ENCODE results near the gene ZBTB22.

ZBTB22 gene

DNA sequence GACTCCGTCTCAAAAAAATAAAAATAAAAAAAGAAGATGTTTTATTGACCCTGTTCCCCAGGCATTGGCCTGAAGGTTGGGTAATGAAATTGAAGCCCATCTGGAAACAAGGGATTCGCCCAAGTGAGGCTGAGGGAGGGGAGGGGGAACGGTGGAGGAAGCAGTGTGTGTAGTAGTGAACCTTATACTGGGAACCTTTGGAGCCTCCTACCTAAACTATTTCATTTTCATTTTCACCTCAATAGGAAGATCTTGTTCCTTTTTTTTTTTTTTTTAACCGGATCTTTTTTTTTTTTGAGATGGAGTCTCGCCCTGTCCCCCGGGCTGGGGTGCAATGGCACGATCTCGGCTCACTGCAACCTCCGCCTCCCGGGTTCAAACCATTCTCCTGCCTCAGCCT is 13.2 kb upstream of the ZBTB22 start:
- DNase-seq (ENCODE audit: low read depth in 3 of 3): no peak

DNA sequence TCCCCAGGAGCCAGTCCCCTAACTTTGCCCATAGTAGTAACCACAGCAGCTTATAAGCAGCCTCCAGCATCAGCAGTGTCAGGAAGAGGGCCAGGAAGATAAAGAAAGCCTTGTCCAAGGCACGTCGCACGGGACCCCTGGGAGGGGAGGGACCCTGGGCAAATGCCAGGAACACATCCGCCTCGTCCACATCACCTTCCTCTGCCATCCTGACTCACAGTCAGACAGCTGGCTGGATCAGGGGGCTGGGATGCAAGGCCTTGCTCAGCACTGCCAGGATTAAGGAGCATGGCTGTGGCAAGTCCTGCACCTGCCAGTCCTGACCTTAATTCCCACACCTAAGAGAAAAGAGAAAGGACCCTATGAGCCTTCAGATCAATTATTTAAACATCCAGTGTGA is 11.5 kb upstream of the ZBTB22 start:
- no peak for DNase-seq (ENCODE audit: low read depth in 3 of 3)

DNA sequence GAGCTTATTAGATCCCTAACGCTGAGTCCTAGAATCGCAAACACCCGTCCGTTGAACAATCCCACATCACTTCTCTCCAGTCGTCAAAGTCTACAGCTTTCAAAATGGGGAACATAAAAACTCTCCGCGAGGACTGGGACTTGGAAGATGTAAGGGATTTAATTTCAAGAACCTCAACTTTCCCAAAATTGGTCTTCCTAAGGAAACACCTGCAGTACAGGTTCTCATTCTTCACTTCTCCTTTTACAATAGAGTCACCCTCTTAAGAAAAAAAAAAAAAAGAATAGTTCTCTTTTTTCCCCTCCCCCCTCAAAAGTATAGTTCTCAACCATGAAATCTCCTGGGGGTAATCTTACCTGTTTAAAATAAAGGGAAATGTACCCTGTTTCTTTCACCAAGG is 6.6 kb upstream of the ZBTB22 start:
- no peak for DNase-seq (ENCODE audit: low read depth in 3 of 3)

DNA sequence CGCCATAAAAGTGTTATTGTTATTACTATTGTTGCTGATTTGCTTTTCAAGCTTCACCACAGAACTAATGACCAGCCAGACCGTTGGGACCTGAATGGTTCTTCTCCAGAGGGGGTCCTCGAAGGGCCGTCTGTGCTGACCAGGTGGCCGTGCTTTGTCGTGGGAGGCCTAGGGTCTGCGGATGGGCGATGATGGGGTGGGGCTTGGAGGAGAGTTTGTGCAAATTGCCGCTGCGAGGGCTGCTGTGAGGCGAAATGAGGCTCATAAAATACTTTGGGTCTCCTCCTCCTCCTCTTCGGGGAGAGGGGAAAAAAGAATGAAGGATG is 6.0 kb upstream of the ZBTB22 start:
- no peak for DNase-seq (ENCODE audit: low read depth in 3 of 3)

DNA sequence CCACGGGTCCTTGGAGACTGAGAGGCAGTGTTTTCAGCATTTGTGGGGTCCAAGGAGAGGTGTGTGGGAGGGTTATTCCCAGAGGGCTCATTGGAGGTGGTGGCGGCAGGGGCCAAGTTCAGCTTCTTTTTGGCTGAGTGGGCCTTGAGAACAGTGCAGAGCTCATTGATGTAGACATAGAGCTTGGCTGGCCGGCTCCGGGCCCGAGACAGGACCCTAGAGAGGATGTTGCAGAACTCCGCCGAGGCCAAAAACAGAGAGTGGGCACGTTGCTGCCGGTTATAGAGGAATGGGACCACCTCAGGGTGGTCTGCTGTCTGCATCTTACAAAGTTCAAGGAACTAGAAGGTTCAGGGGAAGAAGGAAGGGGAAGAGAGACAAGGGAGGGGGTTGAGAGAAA is 3.7 kb upstream of the ZBTB22 start:
- DNase-seq (ENCODE audit: low read depth in 3 of 3): no peak

DNA sequence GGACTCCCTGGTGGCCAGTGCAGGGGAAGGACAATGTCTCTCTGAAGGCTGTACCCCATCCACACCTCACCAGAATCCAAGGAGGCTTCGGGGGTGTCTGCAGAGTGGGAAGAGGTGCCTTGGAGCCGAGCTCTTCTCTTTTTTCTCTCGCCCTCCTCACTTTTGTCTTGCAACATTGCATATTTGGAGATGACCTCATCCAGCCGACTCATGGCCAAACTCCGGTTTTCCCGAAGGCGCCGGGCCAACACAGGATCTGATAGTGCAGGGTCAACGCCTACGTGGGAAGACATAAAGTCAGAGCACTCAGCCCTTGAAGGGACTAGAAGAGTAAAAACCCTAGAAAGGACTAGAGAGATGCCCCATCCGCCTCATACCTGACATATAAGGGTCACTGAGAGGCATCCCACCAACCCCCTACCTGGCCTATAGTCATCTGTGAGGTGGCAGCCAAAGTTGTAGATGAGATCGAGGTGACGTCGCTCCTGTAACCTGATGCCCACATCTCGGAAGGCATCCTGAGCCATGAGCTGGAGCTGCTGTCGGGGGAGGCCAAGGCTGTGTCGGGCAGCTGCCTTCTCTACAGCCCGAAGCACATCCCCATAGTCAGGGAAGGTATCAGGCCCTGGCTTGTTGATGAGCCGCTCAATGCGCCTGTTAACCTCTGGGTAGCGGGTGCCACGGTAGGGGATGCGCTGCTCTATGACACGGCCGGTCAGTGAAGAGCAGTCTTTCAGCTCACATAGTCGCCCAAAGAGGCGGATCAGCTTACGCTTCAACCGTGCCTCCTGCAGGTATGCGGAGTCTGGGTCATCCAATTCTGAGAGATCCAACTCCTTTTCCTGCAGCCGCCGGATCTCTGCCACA is 3.0 kb upstream of the ZBTB22 start:
- DNase-seq (ENCODE audit: low read depth in 3 of 3): no peak

DNA sequence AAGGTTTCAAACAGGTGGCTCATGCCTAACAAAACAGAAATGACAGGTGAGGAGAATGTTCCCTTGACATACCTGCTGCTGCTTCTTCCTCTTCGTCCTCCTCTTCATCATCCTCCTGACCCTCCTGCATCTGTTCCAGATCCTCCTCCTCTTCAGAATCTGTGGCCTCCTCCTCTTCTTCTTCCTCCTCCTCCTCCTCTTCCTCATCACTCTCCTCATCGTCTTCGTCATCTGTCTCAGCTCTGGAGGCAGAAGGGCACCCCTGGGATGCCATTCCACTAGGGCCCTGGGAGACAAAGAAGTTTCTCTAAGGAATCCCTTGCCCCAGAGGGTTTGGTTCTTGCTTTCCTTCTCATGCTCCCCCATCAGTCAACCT is 2.4 kb upstream of the ZBTB22 start:
- no peak for DNase-seq (ENCODE audit: low read depth in 3 of 3)

DNA sequence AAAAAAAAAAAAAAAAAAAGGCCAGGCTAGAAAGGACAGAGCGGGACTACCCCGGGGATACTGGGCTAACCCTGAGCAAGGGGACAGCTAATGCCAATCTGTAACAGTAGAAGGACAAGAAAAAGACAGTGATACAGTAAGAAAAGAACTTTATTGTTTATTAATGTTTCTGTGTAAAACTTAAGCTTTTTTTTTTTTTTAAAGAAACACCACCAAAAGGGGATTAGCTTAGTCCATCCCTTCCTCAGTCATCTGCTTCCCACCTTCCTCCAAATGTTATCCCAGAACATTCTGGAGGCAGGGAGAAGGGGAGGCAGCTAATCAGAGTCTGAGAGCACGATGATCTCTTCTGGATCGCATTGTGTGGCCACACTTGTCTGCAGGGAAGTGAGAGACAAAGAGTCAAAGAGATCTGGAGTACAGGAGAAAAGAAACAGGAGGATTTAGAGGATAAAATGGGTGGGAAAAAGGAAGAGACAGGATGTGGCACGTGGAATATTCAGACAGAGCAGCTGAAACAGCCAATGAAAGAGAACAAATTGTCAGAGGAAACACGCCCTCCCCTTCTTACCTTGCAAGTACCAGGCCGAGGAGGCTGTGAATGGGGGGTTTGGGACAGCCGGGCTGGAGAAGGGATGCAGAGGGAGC is 1.0 kb upstream of the ZBTB22 start:
- DNase-seq (ENCODE audit: low read depth in 3 of 3): no peak

DNA sequence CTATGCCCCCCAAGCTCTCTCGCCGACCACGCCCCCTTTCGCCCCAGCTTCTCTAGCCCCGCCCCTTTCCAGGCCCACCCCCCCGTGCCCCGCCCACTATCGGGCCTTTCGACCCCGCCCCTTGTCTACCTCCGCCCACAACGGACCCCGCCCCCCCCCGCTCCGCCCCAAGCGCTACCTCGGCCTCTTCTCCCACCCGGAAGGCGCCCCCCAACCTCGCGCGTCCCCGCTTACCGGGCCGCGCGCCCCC is 200 bp downstream of the ZBTB22 start:
- peak in 1 of 3 donors; percentile 74 for DNase-seq (ENCODE audit: low read depth in 3 of 3)

DNA sequence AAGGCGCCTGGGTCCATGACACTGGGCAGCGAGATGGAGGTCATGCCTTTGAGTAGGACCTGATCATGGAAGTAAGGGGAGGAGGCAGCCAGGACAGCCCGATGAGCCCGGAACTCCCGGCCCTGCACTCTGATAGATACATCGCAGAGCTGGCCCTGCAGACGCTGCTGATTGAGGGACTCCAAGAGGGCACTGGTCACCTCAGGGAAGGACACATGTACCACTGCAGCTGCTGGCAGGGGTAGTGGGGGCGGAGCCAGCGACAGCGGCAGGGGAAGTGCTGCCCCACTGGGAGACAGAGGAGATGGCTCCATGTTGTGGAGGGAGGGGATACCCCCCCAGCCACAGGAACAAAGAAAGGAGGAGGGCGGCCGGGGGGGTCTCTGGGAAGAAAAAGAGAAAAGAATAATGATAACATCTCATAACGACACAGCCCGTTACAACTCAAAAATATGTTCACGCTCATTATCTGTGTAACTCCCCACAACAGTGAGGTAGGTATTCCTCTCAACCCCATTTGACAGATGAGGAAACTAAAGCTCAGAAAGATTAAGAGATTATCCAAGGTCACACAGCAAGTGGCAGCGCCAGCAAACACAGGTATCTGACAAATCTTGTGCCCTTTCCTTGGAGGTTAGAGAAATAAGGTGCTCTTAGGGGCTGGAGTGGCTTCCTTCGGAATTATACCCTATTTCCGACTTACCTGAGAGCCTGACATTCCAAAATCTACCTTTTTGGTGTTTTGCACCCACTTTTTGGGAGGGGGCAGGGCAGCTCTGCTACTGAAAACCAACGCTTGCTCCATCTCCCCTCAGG is 733 bp downstream of the ZBTB22 start:
- DNase-seq (ENCODE audit: low read depth in 3 of 3): no peak

DNA sequence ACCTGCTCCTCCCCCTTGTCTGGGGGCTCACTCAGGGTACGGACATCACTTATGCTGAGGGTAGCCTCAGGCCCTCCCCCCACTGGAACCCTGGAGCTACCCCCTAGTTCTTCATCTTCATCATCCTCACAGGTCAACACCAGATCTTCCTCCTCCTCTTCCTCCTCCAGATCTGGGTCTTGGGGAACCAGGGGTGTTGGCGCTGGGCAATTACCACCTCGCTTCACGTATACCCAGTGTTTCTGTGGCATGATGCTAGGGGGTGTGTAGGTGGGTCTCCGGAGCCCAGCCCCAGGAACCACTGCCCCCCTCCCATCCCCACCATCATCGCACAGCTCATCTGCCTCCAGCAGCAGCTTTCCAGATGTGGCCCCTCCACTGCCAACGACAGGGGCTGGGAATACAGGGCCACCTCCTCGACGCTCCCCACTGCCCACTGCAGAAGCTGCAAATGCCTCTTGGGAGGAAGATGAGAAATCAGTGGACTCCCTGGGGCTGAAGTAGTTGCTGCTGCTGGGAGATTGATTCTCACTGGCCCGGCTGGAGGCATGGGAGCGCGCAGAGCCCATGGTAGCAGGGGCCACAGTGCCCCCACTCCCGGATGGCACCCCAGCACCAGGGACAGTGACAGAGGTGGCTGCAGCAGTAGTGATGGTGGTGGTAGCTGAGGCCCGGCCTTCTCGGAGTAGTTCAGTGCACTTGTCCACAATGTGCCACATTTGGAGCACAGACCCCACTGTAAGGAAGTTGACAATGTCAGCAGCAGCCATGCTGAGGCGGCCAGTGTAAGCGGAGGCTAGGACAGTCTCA is 1.5 kb downstream of the ZBTB22 start:
- DNase-seq (ENCODE audit: low read depth in 3 of 3): no peak

DNA sequence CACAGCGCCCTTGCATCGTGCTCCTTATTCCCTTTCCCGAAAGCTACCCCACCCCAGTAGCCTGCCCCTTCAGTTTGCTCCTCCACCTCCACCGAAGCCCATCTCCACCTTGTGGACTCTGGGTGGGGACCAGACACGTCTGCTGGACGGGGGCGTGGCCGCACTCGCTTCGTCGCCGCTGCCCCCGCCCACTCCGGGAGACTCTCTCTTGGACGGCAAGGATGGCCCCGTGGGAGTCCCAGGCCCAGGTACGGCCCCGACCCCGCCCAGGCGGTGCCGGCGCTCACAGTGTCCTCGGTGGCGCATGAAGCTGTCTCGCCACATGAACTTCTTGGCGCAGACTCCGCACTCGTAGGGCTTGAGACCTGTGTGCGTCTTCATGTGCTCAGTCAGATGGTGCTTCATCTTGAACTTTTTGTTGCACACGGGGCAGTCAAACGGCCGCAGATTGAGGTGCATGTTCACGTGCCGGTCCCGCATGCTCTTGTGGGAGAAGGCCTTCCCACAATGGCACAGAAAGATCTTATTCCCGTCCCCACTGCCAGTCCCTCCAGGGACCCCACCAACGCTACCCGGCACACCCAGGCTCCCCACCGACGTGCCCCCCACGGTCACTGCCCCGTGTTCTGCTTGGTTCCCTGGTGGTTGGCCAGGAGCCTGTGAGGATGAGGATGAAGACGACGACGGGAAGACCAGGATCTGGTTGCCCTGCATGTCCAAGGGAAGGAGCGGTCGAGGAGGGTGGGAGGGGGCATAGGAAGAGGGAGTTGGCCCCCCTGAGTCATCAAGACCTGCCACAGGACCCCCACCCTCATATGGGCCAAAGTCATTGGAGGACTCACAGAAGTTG is 2.4 kb downstream of the ZBTB22 start:
- DNase-seq (ENCODE audit: low read depth in 3 of 3): no peak

DNA sequence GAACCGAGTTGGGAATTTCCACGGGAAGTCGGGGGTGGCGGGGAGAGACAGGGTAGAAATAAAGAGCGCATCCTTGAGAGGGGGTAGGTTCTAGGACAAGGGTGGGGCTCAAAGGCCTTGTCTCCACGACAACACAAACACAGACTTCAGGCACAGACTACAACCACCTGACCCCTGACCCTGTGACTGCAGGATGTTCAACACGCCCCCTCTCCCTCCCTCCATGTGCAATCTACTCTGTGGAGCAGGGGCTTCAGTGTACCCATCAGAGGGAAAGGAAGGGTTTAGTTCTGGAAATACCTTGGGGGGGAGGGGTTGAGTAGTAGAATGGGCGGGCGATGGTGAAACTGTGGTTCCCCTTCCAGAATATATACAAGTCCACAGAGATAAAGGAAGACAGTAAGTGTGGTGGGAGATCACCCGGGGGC is 3.0 kb downstream of the ZBTB22 start:
- DNase-seq (ENCODE audit: low read depth in 3 of 3): peak in 1 of 3 donors; percentile 48

DNA sequence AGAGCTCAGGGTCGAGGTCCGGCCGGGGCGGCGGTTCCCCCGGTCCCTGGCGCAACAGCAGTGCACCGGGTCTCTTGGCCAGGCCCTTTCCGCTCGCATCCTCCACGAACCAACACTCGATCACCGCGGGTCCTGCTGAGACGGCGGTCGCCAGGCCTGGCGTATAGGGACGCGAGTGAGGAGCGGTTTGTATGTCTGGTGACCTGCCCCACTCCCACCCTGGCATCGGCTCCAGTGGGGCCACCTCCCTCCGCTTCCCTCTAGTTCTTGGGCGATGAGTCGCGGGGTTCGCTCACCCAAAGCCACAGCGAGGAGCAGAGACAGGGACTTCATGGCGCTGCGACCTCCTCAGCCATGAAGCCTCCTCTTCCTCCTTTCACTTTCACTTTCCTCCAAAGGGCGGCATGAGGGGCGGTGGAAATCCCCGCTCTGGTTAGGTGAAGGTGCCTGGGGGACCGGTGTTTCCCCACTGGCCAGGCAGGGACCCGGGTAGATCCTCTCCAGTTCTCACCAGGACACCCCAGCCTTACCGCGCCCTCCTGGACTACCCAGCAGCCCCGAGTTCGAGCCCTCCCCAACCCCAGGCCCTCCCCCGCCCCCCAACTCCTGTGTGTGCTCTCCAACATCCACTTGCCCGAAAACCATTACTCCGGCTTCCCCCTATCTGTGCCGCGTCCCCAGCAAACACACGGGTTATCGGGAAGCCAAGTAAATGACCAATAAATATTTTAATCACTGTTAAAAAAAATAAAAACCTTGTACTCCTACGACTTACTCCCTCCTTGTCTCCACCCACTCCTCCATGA is 3.6 kb downstream of the ZBTB22 start, which contains the start of gene TAPBP:
Gene TAPBP (minus strand): TSS at position 370 of the 806 bp plus-strand sequence. CDS start 37 bp downstream, at position 333.
- peak; percentile 62 to 75 (median 63) for DNase-seq (ENCODE audit: low read depth in 3 of 3)

DNA sequence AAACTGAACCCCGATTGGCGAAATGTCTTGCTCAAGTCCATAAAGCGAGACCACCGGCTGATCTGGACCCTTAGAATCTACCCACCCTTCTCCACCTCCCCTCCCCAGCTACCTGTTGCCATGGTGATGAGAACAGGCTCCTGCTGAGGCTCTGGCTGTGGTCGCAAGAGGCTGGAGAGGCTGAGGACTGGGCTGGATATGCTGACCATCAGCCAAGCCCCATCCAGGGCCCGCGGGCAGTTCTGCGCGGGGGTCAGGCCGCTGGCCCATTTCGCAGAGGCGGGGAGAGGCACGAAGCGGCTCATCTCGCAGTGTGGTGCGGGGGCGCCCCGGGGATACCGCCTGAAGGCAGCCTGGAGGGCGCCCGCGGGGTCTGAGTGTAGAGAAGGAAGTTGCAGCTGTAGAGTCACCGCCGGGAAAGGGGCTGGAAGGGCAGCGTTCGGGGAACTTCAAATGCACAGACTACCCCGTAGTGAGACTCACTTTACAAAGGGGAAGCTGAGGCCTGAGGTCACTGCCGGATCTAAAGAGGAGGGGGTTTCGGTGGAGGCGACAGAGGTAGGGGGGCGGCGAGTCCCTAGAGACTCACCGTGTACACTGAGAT is 4.3 kb downstream of the ZBTB22 start:
- DNase-seq (ENCODE audit: low read depth in 3 of 3): peak in 1 of 3 donors; percentile 40

DNA sequence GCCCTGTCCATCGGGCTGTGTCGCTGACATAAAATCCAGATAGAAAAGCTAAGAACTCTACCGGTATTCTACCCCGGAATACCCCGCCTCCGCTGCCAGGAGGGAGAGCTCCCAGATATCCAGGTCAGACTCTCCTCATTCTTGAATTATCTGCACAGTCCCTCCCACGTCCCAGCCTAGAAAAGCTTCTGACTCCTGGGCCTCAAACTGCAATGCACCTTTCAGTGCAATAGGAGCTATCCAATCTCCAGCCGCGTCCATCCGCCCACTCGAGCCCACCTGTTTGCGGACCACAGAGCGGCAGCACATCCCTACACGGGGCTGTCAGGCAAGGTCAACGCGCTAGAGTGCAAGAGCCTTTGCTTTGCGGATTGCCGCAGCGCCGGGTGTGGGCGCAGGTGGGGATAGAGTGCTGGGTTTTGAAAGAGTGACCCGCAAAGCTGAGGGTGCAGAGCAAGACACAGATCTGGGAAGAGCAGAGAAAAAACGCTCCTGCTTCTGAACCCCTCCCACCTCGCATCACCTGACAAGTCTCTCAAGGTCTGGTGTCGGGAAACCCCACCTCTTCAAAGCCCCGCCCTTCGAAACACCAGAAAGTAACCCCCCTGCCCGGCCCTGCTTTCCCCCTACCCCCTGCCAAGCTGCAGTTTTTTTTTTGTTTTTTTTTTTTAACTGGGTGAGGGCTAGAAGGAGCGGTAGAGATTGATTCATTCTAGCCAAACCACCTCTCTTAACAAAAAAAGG is 5.0 kb downstream of the ZBTB22 start:
- peak in 1 of 3 donors; percentile 80 for DNase-seq (ENCODE audit: low read depth in 3 of 3)

DNA sequence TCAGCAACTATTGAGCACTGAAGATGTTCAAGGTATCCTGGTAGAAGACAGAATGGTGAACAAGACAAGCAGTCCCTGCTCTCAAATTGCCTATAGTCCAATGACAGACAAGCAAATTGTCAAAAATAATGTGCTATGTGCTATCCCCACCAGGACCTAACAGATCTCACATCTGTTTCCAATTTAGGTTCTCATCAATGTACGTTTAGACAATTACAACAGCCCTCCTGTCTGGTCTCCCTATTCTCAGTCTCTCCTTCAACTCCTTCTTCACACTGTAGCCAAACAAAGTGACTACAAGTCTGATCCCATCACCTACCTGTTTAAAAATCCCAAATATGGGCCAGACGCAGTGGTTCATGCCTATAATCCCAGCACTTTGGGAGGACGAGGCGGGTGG is 11.2 kb downstream of the ZBTB22 start:
- DNase-seq (ENCODE audit: low read depth in 3 of 3): no peak

DNA sequence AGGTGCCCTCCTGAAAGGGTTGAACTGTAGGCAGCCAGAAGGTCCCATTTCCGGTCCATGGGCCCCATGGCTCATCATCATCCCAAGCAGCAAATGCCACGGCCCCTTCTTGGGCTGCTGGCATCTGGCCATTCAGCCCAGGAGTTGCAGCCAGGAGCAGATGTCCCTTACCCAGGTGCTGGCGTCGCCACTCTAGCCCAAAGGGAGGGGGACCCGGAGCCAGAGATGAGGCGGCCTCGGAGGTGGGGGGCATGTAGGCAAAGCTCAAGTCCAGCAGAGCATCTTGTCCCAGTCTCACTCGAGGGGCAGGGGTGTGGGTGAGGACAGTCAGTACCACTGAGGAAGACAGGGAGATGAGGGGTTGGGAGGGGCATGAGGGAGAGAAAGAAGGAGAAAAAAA is 12.5 kb downstream of the ZBTB22 start:
- DNase-seq (ENCODE audit: low read depth in 3 of 3): no peak

DNA sequence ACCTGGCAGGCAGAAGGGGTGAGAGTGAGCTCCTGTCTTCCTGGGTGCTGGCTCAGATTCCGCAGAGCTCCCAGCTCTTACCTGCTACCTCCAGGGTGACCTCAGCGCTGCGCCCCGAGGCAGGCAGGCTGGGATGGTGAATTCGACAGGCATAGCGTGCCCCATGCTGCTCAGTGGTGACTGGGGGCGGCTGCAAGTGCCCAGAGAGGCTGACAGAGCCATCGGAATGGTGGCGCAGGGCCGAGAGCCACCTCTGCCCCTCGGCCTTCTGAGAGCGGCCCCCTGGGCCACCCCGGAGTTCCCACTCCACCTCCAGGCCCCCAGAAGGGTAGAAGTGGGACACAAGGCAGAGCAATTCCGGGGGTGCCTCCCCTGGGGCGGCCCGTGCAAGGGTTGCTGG is 13.3 kb downstream of the ZBTB22 start:
- no peak for DNase-seq (ENCODE audit: low read depth in 3 of 3)
